Prostate gland (tissue), 2 donors: Measurements from ENCODE around the gene TRPM3. TPM values are rescaled to one million over a fixed set of nuclear protein-coding genes. Genes with fewer than 3 reads are reported as not detected.

Experiments used
- DNase-seq: peaks from one replicate; pipeline ENCODE4 v3.0.0-alpha.2; 2019; ENCODE audit warnings: low spot score
- H3K27ac ChIP-seq, 2 donors: fragments of 200-600 bp; sonication (generic); 2 replicates each; pipeline ENCODE4 v1.5.1; 2017 to 2019
- H3K27me3 ChIP-seq: fragments of 200-600 bp; sonication (generic); replicated peaks from 2 replicates; pipeline ENCODE4 v1.5.1; 2019; ENCODE audit not compliant: insufficient read depth
- H3K36me3 ChIP-seq, 2 donors: fragments of 200-600 bp; sonication (generic); 1 replicate in 1 of 2; 2 replicates in 1 of 2; pipeline versions ENCODE4 v1.5.1 to v1.8.1; 2017 to 2019
- H3K4me1 ChIP-seq: fragments of 200-600 bp; sonication (generic); replicated peaks from 2 replicates; pipeline ENCODE4 v1.5.1; 2019
- H3K4me3 ChIP-seq, 2 donors: fragments of 200-600 bp; sonication (generic); 2 replicates each; pipeline ENCODE4 v1.5.1; 2017 to 2019
- H3K9me3 ChIP-seq: fragments of 200-600 bp; sonication (generic); 2 replicates; pipeline ENCODE4 v1.5.1; 2017
- CTCF ChIP-seq, 4 experiments: fragments of 200-600 bp in 2 of 4; fragments of 450-650 bp in 2 of 4; sonication (generic) in 2 of 4; IDR thresholded peaks; 1 replicate in 3 of 4; 2 replicates in 1 of 4; pipeline ENCODE4 v1.5.1; 2016 to 2019; ENCODE audit warnings: antibody characterized with exemption in 4 of 4, mild to moderate bottlenecking in 2 of 4, moderate library complexity in 2 of 4
- POLR2A ChIP-seq: fragments of 450-650 bp; IDR thresholded peaks from one replicate; pipeline ENCODE4 v1.6.1; 2016; ENCODE audit warnings: antibody characterized with exemption, mild to moderate bottlenecking
- POLR2AphosphoS5 ChIP-seq: sonication (generic); formaldehyde crosslinking; IDR thresholded peaks from one replicate; pipeline ENCODE4 v1.6.1; 2017; ENCODE audit warnings: antibody characterized with exemption
- WGBS: methylation state at CpG from one replicate; pipeline ENCODE4 v1.1.5; 2018; 5-methylcytosine and 5-hydroxymethylcytosine counted together
- intact Hi-C: fragments of 100-400 bp; cut with DNase I; formaldehyde crosslinking; loops from one replicate; pipeline ENCODE4 v1.14.2; 2022
- total RNA-seq, 2 donors: library from RNA; depleted of rRNA; stranded (reverse); fragments of >200 nt; gene quantifications; one replicate each; pipeline ENCODE4 v1.1.0, GENCODE V29; 2016

The TRPM3 gene
- total RNA-seq, 2 donors from 2014 or later: 0.32 to 18.7 TPM

DNA sequence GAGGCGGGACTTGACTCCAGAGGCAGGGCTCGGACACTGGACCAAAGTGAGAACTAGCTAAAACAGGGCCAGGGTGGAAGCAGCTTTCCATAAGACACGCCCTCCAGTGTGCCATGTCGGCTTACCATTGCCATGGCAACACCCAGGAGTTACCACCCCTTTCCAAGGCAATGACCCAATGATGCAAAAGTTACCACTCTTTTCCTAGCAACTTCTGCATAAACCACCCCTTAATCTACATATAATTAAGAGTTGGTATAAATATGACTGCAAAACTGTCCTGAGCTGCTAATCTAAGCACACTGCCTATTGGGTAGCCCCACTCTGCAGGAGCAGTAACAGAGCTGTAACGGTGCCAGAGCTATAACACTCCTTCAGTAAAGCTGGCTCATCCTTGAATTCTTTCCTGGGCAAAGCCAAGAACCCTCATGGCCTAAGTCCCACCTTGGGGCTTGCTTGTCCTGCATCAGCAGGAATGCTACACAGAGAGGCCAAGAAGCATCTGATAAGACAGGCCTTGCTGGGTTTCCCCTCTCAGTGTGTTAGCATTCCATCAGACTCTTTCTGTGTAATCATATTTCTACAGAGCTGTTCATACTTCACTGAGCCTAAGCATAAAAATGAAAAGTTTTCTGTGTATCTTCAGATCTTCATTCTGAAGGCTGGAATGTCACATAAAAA lies 444.2 kb downstream of the TRPM3 start:
- H3K27me3 ChIP-seq: no peaks in the 10 kb centered on the region
- WGBS: 80% methylated on average over 5 of the region's 5 CpGs
- H3K4me1 ChIP-seq: no peaks in the 10 kb centered on the region
- intact Hi-C loops: loop anchor here (5.0 kb wide), 1 partner anchor 130 kb away; no protein-coding TSS in a partner anchor
- no peak overlapping the region for H3K27ac ChIP-seq
- no peaks in the 10 kb centered on the region for H3K9me3 ChIP-seq
- no peaks in the 10 kb centered on the region for H3K36me3 ChIP-seq
- TF ChIP-seq POLR2A (no peak), CTCF (IDR thresholded peaks at IDR 0.05) (no peak), POLR2AphosphoS5 (no peak)
- no peak overlapping the region for H3K4me3 ChIP-seq
- no peak for DNase-seq

- intact Hi-C loops: loop anchor here (5.0 kb wide), 1 partner anchor 131 kb away; no protein-coding TSS in a partner anchor
- TF ChIP-seq CTCF (IDR thresholded peaks at IDR 0.05) (no peak), POLR2A (no peak), POLR2AphosphoS5 (no peak)
- 24% methylated on average over 1 of the region's 1 CpG for WGBS
- no peaks in the 10 kb centered on the region for H3K9me3 ChIP-seq
- H3K36me3 ChIP-seq: no peaks in the 10 kb centered on the region
- no peak for DNase-seq
- H3K4me1 ChIP-seq: no peaks in the 10 kb centered on the region
- H3K27me3 ChIP-seq: no peaks in the 10 kb centered on the region
- H3K4me3 ChIP-seq: no peak overlapping the region
- no peak overlapping the region for H3K27ac ChIP-seq
Observed at GRCh38 chr9:70675868-70676370, 445.5 kb downstream of the TRPM3 start.

DNA sequence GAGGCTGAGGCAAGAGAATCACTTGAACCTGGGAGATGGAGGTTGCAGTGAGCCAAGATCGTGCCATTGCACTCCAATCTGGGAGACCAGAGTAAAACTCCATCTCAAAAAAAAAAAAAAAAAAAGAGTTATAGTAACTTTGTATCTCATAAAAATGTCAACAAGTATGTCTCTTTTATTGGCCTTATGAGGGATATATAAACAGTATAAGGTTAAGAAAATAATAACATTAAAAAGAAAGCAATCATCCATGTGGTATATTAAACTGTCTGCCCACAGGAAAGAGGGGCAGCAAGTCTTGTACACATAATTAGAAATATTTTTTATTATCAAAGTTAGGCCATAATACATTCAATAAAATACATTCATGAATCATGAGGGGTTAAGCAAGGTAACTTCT lies 447.6 kb downstream of the TRPM3 start:
- intact Hi-C loops: no loop called here
- H3K27me3 ChIP-seq: no peaks in the 10 kb centered on the region
- no peak overlapping the region for H3K4me3 ChIP-seq
- H3K4me1 ChIP-seq: no peaks in the 10 kb centered on the region
- WGBS: 61% methylated on average over 1 of the region's 1 CpG
- no peak overlapping the region for H3K27ac ChIP-seq
- no peaks in the 10 kb centered on the region for H3K9me3 ChIP-seq
- no peak for DNase-seq
- H3K36me3 ChIP-seq: no peaks in the 10 kb centered on the region
- TF ChIP-seq CTCF (IDR thresholded peaks at IDR 0.05) (no peak), POLR2A (no peak), POLR2AphosphoS5 (no peak)

DNA sequence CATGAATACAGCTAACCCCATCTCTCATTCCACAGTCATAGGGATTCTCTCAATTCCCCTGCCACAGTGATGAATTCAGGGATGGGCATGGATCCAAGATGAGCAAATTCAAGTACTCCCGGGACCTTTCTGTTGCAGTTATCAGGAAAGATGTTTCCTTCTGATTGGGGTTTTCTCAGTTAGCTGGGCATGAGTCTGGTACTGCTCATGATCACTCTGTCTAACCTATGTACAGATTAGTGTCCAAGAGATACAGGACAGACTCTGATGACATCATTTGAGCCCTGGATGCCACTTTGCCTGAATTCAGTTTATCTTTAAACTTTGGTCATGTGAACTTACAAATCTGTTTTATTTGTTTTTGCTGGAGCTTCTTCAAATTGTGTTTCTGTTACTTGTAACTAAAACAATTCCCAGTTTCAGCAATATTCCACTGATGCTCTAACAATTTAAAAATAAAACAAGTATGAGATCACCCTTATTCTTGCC lies 449.2 kb downstream of the TRPM3 start:
- Histone ChIP-seq H3K36me3 (no peaks in the 10 kb centered on the region), H3K27me3 (no peaks in the 10 kb centered on the region), H3K9me3 (no peaks in the 10 kb centered on the region), H3K27ac (no peak overlapping the region), H3K4me3 (no peak overlapping the region), H3K4me1 (no peaks in the 10 kb centered on the region)
- WGBS: 32% methylated on average over 1 of the region's 1 CpG
- DNase-seq: no peak
- intact Hi-C loops: no loop called here
- no peak for TF ChIP-seq POLR2AphosphoS5
- no peak for TF ChIP-seq POLR2A
- TF ChIP-seq CTCF (IDR thresholded peaks at IDR 0.05): no peak

DNA sequence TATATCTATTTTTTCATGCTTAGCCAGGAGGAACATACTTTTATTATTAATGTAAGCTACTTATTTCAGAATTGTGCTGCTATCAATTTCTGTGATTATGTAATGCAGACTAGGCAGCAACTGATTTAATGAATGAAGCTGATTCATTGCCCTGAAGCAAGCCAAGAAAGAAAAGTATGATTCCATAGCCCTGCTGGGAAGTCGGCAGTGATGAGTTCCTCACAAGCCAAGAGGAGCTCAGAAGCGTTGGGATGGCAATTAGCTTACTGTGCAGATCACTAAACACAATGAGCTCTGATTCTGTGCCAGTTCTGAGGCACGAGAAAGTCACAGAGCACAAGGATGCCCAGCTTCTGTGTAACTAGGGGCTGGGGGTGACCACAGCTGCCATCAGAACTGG lies 452.7 kb downstream of the TRPM3 start:
- intact Hi-C loops: no loop called here
- H3K9me3 ChIP-seq: no peaks in the 10 kb centered on the region
- no peaks in the 10 kb centered on the region for H3K36me3 ChIP-seq
- 79% methylated on average over 3 of the region's 3 CpGs for WGBS
- TF ChIP-seq POLR2A (no peak), POLR2AphosphoS5 (no peak), CTCF (IDR thresholded peaks at IDR 0.05) (no peak)
- no peak overlapping the region for H3K27ac ChIP-seq
- no peaks in the 10 kb centered on the region for H3K4me1 ChIP-seq
- H3K4me3 ChIP-seq: no peak overlapping the region
- no peak for DNase-seq
- no peaks in the 10 kb centered on the region for H3K27me3 ChIP-seq
